ENCODE results near the gene KCNK7.

GRCh38 chr11:65609229-65609628, 13.6 kb upstream of the KCNK7 start:
- TF ChIP-seq FOXP2 (optimal IDR thresholded peaks at IDR 0.05; ENCODE audit: borderline replicate concordance, extremely low read depth, extremely low read length, insufficient read depth) (no peak), POLR2AphosphoS5 (IDR thresholded peaks at IDR 0.05; ENCODE audit: low read depth, low read length) (0 out of 2 replicates have a peak, but pooled peaks have one; percentile 17), TAF1 (IDR thresholded peaks at IDR 0.05; ENCODE audit: borderline replicate concordance, insufficient read depth, low read length) (no peak), SIN3A (IDR thresholded peaks at IDR 0.05; ENCODE audit: borderline replicate concordance, insufficient read depth, low read length) (no peak)

Measured in PFSK-1 (cell line).